GM18511 (cell line): ENCODE data around the gene MAP3K8.
"Not testable (repeated sequence)": the region's sequence is repeated elsewhere in the genome, so short reads cannot be mapped to it uniquely, and the experiment has no call there.

Experiments used
- ATAC-seq: cut with Tn5 transposase; IDR thresholded peaks from one replicate; pipeline ENCODE4 v1.9.1; 2021; ENCODE audit warnings: mild to moderate bottlenecking, moderate library complexity; ENCODE audit not compliant: unreplicated experiment

MAP3K8 gene

GRCh38 chr10:30443049-30443448, 9.1 kb downstream of the MAP3K8 start:
- no peak for ATAC-seq

GRCh38 chr10:30445711-30446110, 11.7 kb downstream of the MAP3K8 start:
- no peak for ATAC-seq

GRCh38 chr10:30447125-30447799, 13.3 kb downstream of the MAP3K8 start:
- ATAC-seq = no peak

GRCh38 chr10:30448092-30448491, 14.1 kb downstream of the MAP3K8 start:
- ATAC-seq = no peak

GRCh38 chr10:30453764-30454527, 20.0 kb downstream of the MAP3K8 start:
- no peak for ATAC-seq

- ATAC-seq = no peak
Observed at GRCh38 chr10:30454744-30455510, 20.9 kb downstream of the MAP3K8 start.

- peak; percentile 75 for ATAC-seq
Observed at GRCh38 chr10:30455816-30456215, 21.8 kb downstream of the MAP3K8 start.

GRCh38 chr10:30456266-30456665, 22.3 kb downstream of the MAP3K8 start:
- ATAC-seq = peak; percentile 92

GRCh38 chr10:30459283-30459682, 25.3 kb downstream of the MAP3K8 start:
- ATAC-seq = no peak

GRCh38 chr10:30460121-30460520, 26.1 kb downstream of the MAP3K8 start:
- no peak for ATAC-seq

GRCh38 chr10:30462513-30462912, 28.5 kb downstream of the MAP3K8 start:
- no peak for ATAC-seq

- ATAC-seq = no peak
Observed at GRCh38 chr10:30463944-30464451, 30.0 kb downstream of the MAP3K8 start.

- no peak for ATAC-seq
Observed at GRCh38 chr10:30464675-30465074, 30.7 kb downstream of the MAP3K8 start.

- ATAC-seq = no peak
Observed at GRCh38 chr10:30466445-30466844, 32.5 kb downstream of the MAP3K8 start.

- peak; percentile 82 for ATAC-seq
Observed at GRCh38 chr10:30467651-30468338, 33.8 kb downstream of the MAP3K8 start.

GRCh38 chr10:30472414-30473155, 38.6 kb downstream of the MAP3K8 start:
- no peak for ATAC-seq

GRCh38 chr10:30475515-30475914, 41.5 kb downstream of the MAP3K8 start:
- not testable (repeated sequence) for ATAC-seq

GRCh38 chr10:30476511-30477155, 42.6 kb downstream of the MAP3K8 start:
- no peak for ATAC-seq

GRCh38 chr10:30479513-30479912, 45.5 kb downstream of the MAP3K8 start:
- ATAC-seq = not testable (repeated sequence)

GRCh38 chr10:30481603-30482002, 47.6 kb downstream of the MAP3K8 start:
- ATAC-seq = no peak
